ENCODE measurements around the gene ECE2.
A peak's percentile ranks its signal among the peaks of the same experiment; 100 is the strongest.

Gene ECE2

DNA sequence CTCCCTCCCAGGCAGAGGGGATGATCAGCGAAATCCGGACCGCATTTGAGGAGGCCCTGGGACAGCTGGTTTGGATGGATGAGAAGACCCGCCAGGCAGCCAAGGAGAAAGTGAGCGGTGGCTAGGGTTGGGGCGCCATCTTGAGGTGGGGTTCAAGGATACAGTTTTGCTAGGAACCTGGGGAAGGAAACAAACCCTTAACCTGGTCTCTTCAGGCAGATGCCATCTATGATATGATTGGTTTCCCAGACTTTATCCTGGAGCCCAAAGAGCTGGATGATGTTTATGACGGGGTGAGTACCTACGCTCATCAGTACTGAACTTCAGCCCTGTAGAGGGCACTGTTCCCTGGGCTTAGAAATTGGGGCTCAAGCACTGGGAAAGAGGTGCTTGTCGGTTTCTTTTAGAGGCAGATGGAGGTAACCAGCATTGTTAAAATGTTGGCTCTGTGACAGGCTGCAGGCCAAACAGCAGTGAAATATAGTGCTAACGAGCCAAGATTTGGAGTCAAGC, 13.7 kb downstream of the ECE2 start:
- H3K9ac ChIP-seq (ENCODE audit: low read length) = no peak overlapping the region
- H3K27ac ChIP-seq (ENCODE audit: low read length) = no peak overlapping the region
- H3K9me2 ChIP-seq (replicated peaks; ENCODE audit: insufficient read depth, low read length) = no peaks in the 10 kb centered on the region
- H3K27me3 ChIP-seq (replicated peaks; ENCODE audit: insufficient read depth, low read length) = peaks cover 44% of the 10 kb centered on the region
- H3K79me2 ChIP-seq (ENCODE audit: low read length) = no peaks in the 10 kb centered on the region
- peak overlapping the region; percentile 2; the same call in 1 of the 2 replicates for H2AFZ ChIP-seq (ENCODE audit: low read length)
- no peaks in the 10 kb centered on the region for H3K9me3 ChIP-seq (replicated peaks; ENCODE audit: insufficient read depth, low read length)
- no peaks in the 10 kb centered on the region for H3F3A ChIP-seq (ENCODE audit: insufficient read depth, low read length)
- no peak for TF ChIP-seq EZH2phosphoT487 (IDR thresholded peaks at IDR 0.05; ENCODE audit: low read length)
- TF ChIP-seq, protein P1, sequence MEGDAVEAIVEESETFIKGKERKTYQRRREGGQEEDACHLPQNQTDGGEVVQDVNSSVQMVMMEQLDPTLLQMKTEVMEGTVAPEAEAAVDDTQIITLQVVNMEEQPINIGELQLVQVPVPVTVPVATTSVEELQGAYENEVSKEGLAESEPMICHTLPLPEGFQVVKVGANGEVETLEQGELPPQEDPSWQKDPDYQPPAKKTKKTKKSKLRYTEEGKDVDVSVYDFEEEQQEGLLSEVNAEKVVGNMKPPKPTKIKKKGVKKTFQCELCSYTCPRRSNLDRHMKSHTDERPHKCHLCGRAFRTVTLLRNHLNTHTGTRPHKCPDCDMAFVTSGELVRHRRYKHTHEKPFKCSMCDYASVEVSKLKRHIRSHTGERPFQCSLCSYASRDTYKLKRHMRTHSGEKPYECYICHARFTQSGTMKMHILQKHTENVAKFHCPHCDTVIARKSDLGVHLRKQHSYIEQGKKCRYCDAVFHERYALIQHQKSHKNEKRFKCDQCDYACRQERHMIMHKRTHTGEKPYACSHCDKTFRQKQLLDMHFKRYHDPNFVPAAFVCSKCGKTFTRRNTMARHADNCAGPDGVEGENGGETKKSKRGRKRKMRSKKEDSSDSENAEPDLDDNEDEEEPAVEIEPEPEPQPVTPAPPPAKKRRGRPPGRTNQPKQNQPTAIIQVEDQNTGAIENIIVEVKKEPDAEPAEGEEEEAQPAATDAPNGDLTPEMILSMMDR (IDR thresholded peaks at IDR 0.05; ENCODE audit: low read length) = peak; percentile 95
- no peak for TF ChIP-seq EZH2 (optimal IDR thresholded peaks at IDR 0.05; ENCODE audit: low read depth, low read length)
- peak; percentile 65 for DNase-seq
- H4K20me1 ChIP-seq (ENCODE audit: insufficient read depth, low read length) = no peaks in the 10 kb centered on the region
- no peaks in the 10 kb centered on the region for H3K4me1 ChIP-seq (ENCODE audit: low read length)
- H3K36me3 ChIP-seq (replicated peaks; ENCODE audit: insufficient read depth, low read length) = no peaks in the 10 kb centered on the region
- no peak overlapping the region for H3K4me2 ChIP-seq (ENCODE audit: low read depth, low read length)
- H3K4me3 ChIP-seq (ENCODE audit: low read length) = no peak overlapping the region

- no peaks in the 10 kb centered on the region for H4K20me1 ChIP-seq (ENCODE audit: insufficient read depth, low read length)
- TF ChIP-seq, protein P1 (IDR thresholded peaks at IDR 0.05; ENCODE audit: low read length) = no peak
- TF ChIP-seq EZH2phosphoT487 (IDR thresholded peaks at IDR 0.05; ENCODE audit: low read length) (no peak), EZH2 (optimal IDR thresholded peaks at IDR 0.05; ENCODE audit: low read depth, low read length) (no peak)
- H3K4me1 ChIP-seq (ENCODE audit: low read length) = no peaks in the 10 kb centered on the region
- no peak overlapping the region for H3K4me2 ChIP-seq (ENCODE audit: low read depth, low read length)
- H3K9me2 ChIP-seq (replicated peaks; ENCODE audit: insufficient read depth, low read length) = no peaks in the 10 kb centered on the region
- H3K27ac ChIP-seq (ENCODE audit: low read length) = no peak overlapping the region
- H3K27me3 ChIP-seq (replicated peaks; ENCODE audit: insufficient read depth, low read length) = peaks cover 45% of the 10 kb centered on the region
- no peaks in the 10 kb centered on the region for H3K79me2 ChIP-seq (ENCODE audit: low read length)
- H3K9me3 ChIP-seq (replicated peaks; ENCODE audit: insufficient read depth, low read length) = no peaks in the 10 kb centered on the region
- H3F3A ChIP-seq (ENCODE audit: insufficient read depth, low read length) = no peaks in the 10 kb centered on the region
- H3K9ac ChIP-seq (ENCODE audit: low read length) = no peak overlapping the region
- no peak for DNase-seq
- H2AFZ ChIP-seq (ENCODE audit: low read length) = no peak overlapping the region
- no peak overlapping the region for H3K4me3 ChIP-seq (ENCODE audit: low read length)
- no peaks in the 10 kb centered on the region for H3K36me3 ChIP-seq (replicated peaks; ENCODE audit: insufficient read depth, low read length)
Observed at GRCh38 chr3:184290331-184290730, 14.5 kb downstream of the ECE2 start.

DNA sequence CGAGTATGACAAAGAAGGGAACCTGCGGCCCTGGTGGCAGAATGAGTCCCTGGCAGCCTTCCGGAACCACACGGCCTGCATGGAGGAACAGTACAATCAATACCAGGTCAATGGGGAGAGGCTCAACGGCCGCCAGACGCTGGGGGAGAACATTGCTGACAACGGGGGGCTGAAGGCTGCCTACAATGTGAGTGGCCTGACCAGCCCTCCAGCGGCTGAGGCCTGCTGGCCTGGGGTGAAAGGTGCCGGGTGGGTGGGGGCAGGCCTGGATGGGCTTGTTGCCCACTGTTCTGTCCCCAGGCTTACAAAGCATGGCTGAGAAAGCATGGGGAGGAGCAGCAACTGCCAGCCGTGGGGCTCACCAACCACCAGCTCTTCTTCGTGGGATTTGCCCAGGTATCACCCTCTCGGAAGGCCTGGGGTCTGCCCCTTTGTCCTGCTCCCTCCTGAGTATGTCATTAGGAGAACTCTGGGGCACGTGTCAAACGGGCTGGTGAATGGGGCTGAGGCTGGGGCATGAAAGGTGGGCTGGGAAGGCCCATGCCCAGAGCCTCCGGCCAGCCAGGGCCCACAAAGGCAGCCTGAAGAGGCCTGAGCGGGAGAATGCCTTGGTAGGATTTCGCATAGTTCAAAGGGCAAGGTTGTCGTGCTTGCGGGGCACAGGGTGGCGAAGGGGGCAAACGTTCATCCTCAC, 15.4 kb downstream of the ECE2 start:
- no peaks in the 10 kb centered on the region for H3K9me3 ChIP-seq (replicated peaks; ENCODE audit: insufficient read depth, low read length)
- no peak overlapping the region for H2AFZ ChIP-seq (ENCODE audit: low read length)
- no peaks in the 10 kb centered on the region for H3K36me3 ChIP-seq (replicated peaks; ENCODE audit: insufficient read depth, low read length)
- H3K79me2 ChIP-seq (ENCODE audit: low read length) = no peaks in the 10 kb centered on the region
- H3F3A ChIP-seq (ENCODE audit: insufficient read depth, low read length) = no peaks in the 10 kb centered on the region
- H3K4me3 ChIP-seq (ENCODE audit: low read length) = no peak overlapping the region
- H3K27me3 ChIP-seq (replicated peaks; ENCODE audit: insufficient read depth, low read length) = peaks cover 42% of the 10 kb centered on the region
- no peaks in the 10 kb centered on the region for H3K4me1 ChIP-seq (ENCODE audit: low read length)
- no peak overlapping the region for H3K27ac ChIP-seq (ENCODE audit: low read length)
- H3K9me2 ChIP-seq (replicated peaks; ENCODE audit: insufficient read depth, low read length) = no peaks in the 10 kb centered on the region
- no peaks in the 10 kb centered on the region for H4K20me1 ChIP-seq (ENCODE audit: insufficient read depth, low read length)
- no peak for DNase-seq
- no peak for TF ChIP-seq EZH2 (optimal IDR thresholded peaks at IDR 0.05; ENCODE audit: low read depth, low read length)
- no peak for TF ChIP-seq EZH2phosphoT487 (IDR thresholded peaks at IDR 0.05; ENCODE audit: low read length)
- TF ChIP-seq, protein P1 (IDR thresholded peaks at IDR 0.05; ENCODE audit: low read length) = no peak
- H3K9ac ChIP-seq (ENCODE audit: low read length) = no peak overlapping the region
- H3K4me2 ChIP-seq (ENCODE audit: low read depth, low read length) = no peak overlapping the region

Data from MM.1S (cell line).